HG03354 (cell line): Measurements from ENCODE around the gene ZDHHC11.
"Not testable (repeated sequence)": the region's sequence is repeated elsewhere in the genome, so short reads cannot be mapped to it uniquely, and the experiment has no call there.

Experiments used
- ATAC-seq: cut with Tn5 transposase; IDR thresholded peaks from one replicate; pipeline ENCODE4 v1.9.1; 2021; ENCODE audit warnings: mild to moderate bottlenecking; ENCODE audit not compliant: unreplicated experiment, poor library complexity, severe bottlenecking

Gene ZDHHC11

DNA sequence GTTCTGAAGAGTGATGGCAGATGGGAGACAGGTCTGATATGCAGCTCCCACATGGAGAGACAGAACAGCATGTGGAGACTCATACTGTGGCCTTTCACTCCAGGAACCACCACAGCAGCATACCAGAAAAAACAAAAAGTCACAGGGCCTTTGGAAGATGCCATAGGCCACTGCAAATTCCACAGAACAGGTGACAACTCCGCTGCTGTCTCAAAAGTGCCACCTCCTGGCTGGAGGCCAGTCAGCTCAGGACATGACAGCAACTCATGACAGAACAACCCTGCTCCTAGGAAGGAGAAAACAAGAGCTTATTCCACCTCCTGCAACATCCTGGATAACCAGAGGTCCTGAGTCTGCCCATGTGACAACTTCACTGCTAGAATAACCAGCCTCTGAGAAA, 25.2 kb downstream of the ZDHHC11 start:
- ATAC-seq, result not testable (repeated sequence)

DNA sequence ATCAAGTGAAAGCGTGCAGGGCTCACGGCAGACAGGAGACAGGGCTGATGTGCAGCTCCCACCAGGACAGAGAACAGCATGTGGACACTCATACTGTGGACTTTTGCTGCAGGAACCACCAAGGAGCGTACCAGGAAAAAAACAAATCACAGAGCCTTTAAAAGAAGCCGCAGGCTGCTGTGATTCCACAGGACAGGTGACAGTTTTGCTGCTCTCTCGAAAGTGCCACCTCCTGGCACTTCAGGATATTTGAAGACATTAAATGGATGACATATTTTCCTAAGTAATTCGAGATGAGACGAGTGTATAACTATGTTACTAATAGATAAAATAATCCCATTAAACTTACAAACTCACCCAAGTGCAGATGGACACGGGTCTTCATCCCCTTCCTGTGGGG, 29.3 kb downstream of the ZDHHC11 start:
- no peak for ATAC-seq

DNA sequence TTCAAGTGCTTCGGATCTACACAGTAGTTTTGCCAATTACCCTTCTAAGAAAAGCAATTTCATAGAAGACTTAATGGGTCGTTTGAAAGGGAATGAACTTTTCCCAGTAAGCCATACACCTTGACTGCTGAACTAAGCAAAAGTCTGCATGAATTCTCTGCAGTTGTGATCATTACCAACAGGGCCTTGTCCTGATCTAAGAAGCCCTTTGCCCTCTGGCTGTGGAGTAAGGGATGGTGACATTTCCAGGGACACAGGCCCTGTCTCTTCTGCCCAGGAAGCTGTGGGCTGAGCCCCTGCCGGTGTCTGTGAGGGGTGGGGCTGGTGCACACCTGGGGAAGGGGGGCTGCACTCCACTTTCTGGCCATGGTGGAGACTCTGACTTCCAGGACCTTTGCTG, 30.5 kb downstream of the ZDHHC11 start:
- ATAC-seq, result no peak

DNA sequence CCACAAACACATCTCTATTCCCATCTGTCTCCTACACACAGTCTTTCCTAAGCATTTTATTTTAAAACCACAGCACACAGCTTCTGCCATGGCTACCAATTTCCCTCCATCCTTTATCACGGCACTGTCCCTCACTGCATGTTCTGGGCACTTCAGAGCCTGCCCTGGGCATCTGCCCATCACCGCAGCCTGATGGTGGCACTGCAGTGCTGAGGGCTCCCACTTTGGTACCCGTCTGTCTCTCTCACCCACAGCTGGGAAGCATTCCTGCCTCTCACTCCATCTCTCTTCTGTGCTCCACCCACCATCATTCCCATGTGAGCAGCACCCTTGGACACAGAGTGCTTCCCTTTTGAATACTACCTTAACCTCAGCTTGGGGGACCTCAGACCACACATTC, 31.7 kb downstream of the ZDHHC11 start:
- ATAC-seq, result no peak

DNA sequence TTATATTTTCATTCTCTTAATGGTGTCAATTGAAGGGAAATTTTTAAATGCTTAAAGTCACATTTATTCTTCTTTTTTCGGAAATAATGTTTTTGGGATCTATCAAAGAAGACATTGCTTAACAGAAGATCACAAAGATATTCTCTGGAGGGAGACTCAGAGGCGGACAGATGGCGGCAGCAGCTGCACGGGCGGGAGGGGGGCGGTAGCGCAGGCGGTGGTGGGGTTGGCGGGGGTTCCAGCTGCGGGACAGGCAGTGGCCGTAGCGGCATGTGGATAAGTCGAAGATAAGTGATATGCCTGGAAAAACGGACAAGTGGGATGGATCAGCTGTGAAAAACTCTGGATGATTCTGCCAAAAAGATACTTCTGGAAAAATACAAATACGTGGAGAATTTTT, 34.6 kb downstream of the ZDHHC11 start:
- ATAC-seq, result no peak

DNA sequence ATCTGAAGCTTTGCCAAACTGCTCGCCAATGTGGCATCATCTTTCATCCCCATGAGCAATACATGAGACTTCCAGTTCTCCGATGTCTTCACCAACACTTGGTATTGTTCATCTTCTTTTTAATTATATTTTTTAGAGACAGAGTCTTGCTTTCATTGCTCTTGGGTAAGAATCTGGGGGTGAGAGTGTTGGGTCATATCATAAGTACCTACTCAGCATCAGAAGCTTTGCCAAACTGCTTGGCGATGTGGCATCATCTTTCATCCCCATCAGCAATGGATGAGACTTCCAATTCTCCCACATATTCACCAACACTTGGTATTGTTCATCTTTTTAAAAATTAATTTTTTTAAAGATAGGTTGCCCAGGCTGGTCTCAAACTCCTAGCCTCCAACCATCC, 35.3 kb downstream of the ZDHHC11 start:
- ATAC-seq, result no peak

DNA sequence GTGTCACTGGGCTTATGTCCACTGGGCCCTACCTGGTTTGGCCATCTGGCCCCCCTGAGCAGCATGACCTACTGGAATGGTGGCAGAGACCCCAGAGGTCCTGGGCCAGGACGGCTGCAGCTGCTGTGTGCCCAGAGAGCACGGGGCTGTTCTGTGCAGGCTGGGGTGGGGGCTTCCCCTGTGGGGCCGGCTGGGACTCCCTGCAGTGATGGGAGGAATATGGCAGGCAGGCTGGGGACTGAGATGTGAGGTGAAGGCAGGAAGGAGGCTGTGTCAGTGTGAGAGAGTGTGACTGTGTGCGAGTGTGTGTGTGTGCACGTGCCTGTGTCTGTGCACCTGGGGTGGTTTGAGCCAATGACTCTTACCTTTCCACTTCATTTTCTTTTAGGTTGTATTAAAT, 37.2 kb downstream of the ZDHHC11 start:
- ATAC-seq, result not testable (repeated sequence)

DNA sequence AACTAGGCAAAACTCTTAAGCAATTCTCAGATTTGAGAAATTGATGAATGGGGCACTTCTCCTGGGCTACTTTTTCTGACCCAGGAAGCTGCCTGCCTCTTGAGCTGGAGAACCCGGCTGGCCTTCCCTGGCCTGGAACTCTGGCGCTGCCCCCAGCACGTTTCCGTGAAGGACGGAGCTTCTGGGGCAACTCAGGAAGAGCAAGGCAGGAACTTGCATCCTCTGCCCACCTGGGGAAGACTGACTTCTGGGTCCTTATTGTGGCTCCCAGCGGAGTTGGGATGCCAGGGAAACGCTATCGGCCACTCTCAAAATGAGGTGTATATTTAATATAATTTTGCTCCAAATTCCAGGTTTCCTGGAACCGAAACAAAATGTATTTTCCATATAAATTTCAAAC, 39.4 kb downstream of the ZDHHC11 start:
- not testable (repeated sequence) for ATAC-seq

DNA sequence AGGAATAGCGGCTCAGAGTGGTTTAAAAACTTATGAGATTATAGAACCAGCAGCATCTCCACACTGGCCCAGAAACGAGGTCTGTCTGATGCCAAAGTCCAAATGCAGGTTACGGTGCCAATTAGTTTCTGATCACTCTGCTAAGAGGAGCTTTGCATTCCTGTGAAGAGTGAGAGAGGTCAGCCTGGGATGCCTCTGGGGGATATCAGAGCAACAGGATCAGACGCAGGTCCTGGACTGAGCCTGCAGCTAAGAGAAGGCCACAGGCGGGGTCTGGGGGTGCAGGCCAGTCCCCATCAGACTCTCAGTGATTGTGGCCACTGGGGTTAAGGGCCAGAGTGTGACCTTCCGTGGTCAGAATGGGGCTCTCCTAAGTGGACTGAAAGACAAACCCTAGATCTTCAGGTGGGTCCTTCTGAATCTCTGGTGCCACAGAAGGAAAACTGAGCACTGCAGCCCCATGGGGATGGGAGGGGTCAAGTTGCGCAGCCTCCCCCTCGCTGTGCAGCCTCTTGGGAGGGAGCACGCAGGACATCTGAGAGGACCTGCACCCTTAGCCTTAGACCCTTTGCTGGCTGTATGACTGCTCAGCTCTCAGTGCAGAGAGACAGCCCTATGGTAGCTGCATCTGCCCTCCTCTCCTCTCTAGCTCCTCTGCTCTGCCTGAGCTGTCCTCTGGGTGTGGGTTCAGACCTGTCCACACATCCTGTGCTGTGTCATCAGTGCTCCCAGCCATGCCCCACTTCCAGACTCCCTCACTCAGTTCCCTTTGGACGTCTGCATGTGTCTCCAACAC, 42.9 kb downstream of the ZDHHC11 start:
- not testable (repeated sequence) for ATAC-seq

DNA sequence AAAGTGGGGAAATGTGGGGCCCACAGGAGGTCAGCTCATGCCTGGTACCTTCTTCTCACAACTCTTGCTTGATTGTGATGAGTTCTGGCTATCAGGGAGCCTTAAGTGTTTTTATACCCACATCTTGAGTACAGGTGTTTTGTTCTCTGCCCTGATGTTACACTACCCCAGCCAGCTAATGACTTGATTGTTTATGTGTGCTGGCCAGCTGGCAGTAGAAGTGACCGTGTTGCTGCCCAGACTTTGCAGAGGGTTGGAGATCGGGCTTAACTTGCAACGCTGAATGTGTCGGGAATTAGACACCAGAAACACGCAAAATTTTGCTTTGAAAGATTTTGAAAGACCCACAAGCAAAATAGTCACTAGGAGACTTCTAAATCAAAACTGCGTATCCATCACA, 49.3 kb downstream of the ZDHHC11 start:
- ATAC-seq, result no peak

DNA sequence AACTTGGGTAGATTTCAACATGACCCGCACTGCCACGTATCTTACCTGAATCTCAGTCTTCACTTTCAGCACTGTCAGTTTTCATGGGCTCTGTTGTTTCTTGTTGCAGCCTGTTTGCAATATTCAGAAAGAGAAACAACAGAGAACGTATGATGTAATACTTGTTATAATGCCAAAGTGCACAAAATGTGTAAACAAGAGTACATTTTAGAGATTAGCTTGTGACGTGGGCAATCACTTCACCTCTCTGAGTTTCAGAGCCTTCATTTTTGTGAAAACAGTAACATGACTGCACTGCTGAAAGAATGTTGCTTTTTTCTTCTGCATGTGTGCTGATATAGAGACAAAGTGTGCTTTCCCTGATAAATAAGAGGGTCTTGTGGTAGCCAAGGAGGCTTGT, 49.7 kb downstream of the ZDHHC11 start:
- not testable (repeated sequence) for ATAC-seq

DNA sequence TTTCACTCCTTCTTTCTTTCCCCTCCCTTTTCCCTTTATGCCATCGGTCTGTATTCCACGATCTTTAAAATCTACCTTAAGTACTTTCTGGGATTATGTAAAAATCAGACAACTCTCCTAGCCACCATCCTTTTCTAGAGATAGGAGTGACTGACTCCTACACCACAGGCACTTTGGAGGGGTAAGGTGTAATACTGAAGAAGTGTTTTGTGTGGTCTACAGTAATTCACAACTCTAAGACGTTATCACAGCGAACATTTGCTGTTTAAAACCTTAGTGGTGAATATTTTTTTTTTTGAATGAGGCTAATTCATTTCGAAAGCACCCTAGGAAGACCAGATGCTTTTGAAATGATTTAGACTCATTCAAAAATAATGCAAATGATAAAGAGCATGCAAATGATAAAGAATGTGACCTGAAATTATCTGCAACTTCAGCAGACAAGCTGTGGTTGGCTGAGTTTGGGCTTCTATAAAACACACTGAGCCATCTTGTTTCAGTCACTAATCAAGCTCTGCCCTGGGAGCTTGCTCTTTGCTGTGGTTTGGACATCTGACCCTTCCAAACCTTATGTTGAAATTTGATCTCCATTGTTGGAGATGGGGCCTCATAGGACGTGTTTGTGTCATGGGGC, 52.2 kb downstream of the ZDHHC11 start:
- ATAC-seq, result not testable (repeated sequence)

DNA sequence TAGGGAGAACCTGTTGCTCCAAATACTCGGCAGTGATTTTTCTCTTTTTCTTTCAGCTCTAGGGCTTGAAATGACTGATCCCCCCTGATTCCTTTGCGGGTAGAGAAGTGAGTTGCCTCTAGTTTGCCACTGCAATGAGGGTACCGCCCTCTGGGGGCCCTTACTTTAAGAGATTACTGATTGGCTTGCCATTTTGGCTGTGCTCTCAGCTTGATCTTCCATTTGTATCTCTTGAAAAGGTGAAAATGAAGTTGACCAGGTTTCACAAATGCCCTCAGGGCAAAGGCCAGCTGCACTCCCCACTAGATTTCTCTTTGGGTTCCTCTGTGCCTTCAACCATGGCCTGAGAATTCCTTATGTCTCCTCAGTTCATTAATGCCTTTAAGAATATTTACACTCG, 52.8 kb downstream of the ZDHHC11 start:
- not testable (repeated sequence) for ATAC-seq

DNA sequence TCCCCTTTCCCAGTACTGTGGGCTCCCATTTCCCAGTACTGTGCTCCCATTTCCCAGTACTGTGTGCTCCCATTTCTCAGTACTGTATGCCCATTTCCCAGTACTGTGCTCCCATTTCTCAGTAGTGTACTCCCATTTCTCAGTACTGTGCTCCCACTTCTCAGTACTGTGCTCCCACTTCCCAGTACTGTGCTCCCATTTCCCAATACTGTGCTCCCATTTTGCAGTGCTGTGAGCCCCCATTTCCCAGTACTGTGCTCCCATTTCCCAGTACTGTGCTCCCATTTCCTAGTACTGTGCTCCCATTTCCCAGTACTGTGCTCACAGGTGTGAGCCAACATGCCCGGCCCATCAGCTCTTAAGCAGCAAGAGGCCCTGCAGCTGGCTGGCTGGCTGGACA, 54.9 kb downstream of the ZDHHC11 start:
- not testable (repeated sequence) for ATAC-seq

DNA sequence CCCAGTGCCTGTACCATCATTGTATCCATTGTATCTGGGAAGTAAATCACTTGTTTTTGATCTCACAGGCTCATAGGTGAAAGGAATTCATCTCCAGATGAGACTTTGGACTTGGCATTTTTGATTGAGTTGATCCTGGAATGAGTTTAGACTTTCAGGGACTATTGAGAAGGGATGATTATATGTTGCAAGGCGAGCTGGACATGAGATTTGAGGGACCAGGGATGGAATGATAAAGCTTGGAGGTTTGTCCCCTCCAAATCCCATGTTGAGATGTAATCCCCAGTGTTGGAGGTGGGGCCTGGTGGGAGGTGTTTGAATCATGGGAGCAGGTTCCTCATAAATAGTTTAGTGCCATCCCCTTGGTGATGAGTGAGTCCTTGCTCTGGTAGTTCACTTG, 55.8 kb downstream of the ZDHHC11 start:
- not testable (repeated sequence) for ATAC-seq

DNA sequence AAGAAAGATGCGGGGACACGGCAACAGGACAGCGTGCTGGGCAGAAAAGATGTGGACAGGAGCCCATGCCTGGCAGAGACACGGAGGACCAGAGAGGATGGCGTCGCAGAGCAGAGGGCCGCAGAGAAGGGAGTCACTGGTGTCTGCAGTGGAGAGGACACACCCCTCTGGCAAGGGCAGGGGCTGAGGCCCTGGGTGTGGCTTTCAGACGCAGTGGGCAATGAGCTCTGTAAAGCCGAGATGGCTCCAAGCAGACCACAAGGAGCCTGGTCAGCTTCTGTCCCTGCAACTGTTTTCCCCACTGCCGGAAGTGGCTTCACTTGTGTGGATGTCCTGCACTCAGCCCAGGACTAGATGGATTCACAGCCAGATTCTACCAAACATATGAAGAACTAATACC, 62.1 kb downstream of the ZDHHC11 start:
- not testable (repeated sequence) for ATAC-seq

DNA sequence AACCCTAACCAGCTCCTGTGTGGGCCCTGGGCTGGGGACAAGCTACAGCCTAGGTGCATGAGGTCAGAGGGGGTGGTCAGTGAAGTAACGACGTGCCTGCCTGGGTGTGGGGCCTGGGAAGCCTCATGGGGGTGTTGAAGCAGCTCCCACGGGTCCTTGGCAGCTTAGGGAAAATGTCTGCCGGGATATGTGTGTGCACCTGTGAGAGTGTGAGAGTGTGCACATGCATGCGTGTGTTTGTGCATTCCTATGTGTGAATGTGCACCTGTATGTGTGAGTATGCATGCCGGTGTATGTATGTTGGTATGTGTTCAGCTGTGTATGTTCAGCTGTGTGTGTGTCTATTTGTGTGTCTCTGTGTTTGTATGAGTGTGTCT, 62.9 kb downstream of the ZDHHC11 start:
- not testable (repeated sequence) for ATAC-seq

DNA sequence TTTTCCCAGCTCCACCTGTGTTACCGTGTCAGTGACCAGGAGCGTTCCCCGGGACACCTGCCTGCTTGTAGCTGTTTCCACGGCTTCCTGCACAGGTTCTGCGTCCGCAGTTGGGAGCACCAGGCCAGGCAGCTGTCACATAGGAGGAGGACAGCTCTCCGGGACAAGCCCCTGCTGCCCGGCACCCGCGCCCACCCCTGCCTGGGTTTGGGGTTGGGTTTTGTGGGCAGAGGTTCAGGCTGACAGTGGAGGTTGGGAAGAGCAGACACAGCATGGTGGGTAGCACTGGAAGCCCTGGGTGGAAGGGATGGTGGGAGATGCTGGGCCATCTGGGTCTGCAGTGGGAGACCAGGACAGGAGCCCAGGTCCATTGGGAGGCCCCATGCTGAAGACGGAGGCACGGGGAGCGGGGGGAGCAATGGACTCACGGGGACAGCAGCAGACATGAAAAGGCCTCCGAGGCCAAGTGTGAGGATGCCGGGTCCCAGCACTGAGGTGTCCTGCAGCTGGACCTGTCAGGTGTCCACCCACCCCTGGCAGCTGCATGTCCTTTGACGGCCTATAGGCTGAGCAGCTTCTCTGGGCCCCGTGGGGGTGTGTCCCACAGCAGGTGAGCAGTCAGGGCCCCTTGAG, 63.4 kb downstream of the ZDHHC11 start:
- not testable (repeated sequence) for ATAC-seq

DNA sequence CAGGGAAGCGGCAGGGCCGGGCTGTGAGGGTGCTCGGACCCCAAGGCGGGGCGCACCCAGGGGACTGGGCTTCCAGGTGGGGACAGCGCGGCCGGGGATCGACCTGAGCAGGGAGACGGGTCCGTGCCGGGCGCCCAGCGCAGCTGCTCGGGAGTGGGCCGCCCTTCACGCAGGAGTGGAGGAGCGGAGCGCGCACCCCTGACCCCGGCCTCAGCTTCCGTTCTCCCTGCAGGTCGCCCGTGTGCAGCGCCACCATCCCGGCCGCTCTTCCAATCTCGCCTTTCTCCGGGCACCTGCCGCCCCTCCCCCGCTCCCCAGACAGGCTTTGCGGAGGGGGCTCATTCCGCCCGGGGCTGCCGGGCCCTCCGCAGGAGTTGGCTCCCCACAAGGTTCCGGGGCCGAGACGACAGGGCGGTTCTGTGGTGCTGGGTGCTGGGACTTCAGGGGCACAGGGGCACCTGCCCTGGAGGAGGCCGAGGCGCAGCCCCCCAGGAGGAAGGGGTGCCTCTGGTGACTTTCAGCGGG, 65.5 kb downstream of the ZDHHC11 start:
- peak; percentile 20 for ATAC-seq

DNA sequence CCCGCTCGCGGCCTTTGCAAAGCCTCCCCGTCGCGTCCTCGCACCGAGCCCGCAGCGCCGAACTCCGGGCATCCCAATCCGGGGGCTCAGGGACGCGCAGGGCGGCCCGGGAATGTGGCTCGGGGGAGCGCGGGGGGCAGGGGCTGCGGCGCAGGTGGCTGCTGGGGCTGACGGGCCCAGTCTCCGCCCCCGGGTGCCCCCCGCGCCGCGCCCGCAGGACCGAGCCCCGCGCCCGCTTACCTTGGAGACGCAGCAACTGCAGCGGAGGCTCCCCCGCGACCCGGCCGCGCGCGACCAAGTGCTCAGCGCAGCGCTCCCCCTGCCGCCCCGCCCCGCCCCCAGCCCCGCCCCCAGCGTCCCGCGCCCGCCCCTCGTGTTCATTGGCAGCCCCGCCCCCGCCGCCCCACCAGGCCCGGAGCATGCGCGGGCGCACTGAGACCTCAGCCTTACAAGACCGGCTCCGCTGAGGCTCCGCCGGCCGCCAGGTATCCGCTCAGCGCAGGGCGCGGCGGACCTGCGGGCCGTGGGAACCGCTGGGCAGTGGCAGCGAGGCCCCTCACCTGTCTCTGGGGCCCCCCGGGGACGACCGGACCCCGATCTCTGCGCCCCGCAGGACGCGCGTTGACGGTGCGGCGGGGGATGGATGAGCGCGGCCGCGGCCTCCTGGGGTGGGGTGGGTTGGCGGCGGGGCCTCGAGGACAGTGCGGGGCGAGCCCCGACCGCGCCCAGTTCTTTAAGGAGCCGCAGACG, 66.2 kb downstream of the ZDHHC11 start, which contains the start of gene ZDHHC11B:
Gene ZDHHC11B (minus strand): TSS at position 302 of the 750 bp plus-strand sequence. CDS start 17,810 bp downstream, outside the sequence.
- ATAC-seq, result peak; percentile 77
